ENCODE measurements around the gene PPL. TPM values are rescaled to one million over a fixed set of nuclear protein-coding genes. Genes with fewer than 3 reads are reported as not detected.

Gene PPL
- total RNA-seq, 2 experiments from 2014 or later, result 0.09 TPM; not detected in 1

- no peaks in the 10 kb centered on the region for H3K4me1 Mint-ChIP-seq
- CTCF ChIA-PET, result no interaction called here
- no peak overlapping the region for H3K4me3 Mint-ChIP-seq
- no peaks in the 10 kb centered on the region for H3K36me3 Mint-ChIP-seq
- no peak for ATAC-seq
- no peaks in the 10 kb centered on the region for H3K9me3 Mint-ChIP-seq (ENCODE audit: low read depth)
- peaks cover 9% of the 10 kb centered on the region for H3K27me3 Mint-ChIP-seq
- DNase-seq, result no peak
- no peak overlapping the region for H3K27ac Mint-ChIP-seq
Observed at GRCh38 chr16:4949986-4950385, 13.0 kb upstream of the PPL start.

DNA sequence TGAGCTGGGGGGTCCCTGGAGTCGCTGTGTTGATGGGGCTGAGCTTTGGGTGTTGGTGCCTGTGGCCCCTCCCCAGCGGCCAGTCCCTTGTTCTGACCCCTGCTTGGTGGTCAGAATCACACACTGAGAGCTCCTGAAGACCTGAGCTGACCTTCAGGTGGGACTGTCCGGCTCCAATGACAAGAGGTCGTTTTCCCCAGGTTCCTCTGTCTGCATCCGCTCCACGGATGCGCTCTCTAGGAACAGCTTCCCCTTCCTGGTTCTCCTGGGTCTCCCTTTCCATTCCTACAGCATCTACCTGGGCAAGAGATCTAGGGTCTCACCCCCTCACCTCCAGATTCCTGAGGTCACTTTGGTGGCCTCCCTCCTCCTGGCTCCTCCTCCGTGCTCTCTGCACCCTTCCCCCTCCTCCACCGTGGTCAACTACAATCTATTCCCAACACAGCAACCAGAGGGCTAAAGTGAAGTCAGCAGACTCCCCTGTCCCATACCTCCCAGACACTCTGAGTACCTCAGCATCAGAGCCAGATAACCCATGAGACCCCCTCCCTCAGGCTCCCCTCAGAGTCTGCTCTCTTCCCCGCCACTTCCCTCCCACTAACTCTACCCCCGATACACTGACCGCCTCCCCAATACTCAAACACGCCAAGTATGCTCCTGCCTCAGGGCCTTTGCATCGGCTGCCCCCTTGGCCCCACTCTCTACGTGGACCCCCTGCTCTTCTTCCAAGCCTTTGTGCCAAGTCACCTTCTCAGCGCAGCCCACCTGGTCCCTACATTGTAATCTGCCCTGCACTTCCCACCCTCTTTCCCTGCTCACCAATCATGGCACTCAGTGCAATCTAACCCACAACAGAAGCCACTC, 12.2 kb upstream of the PPL start:
- Mint-ChIP-seq H3K27me3 (peaks cover 10% of the 10 kb centered on the region), H3K27ac (no peak overlapping the region), H3K36me3 (no peaks in the 10 kb centered on the region), H3K4me1 (no peaks in the 10 kb centered on the region), H3K9me3 (ENCODE audit: low read depth) (no peaks in the 10 kb centered on the region), H3K4me3 (no peak overlapping the region)
- DNase-seq, result no peak
- no peak for ATAC-seq
- CTCF ChIA-PET, result no interaction called here

GRCh38 chr16:4947722-4948503, 11.0 kb upstream of the PPL start:
- H3K4me3 Mint-ChIP-seq, result no peak overlapping the region
- ATAC-seq (no peak), DNase-seq (no peak)
- peaks cover 5% of the 10 kb centered on the region for H3K27me3 Mint-ChIP-seq
- H3K27ac Mint-ChIP-seq, result no peak overlapping the region
- no peaks in the 10 kb centered on the region for H3K9me3 Mint-ChIP-seq (ENCODE audit: low read depth)
- no peaks in the 10 kb centered on the region for H3K4me1 Mint-ChIP-seq
- CTCF ChIA-PET, result interaction anchor here (0.6 kb wide), 1 partner anchor 297 kb away, joined by 3 read pairs; no protein-coding TSS in a partner anchor
- H3K36me3 Mint-ChIP-seq, result no peaks in the 10 kb centered on the region

DNA sequence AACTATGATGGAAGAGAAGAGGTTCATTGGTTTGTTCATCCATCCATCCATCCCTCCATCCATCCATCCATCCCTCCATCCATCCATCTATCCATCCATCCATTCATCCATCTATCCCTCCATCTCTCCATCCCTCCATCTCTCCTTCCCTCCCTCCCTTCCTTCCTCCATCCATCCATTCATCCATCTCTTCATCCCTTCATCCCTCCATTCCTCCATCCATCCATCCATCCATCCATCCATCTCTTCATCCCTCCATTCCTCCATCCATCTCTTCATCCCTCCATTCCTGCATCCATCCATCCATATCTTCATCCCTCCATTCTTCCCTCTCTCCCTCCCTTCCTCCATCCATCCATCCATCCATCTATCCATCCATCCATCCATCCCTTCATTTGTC, 10.0 kb upstream of the PPL start:
- DNase-seq, result no peak
- ATAC-seq, result no peak
- no peaks in the 10 kb centered on the region for H3K36me3 Mint-ChIP-seq
- peaks cover 5% of the 10 kb centered on the region for H3K27me3 Mint-ChIP-seq
- CTCF ChIA-PET, result interaction anchor here (0.6 kb wide), 1 partner anchor 296 kb away, joined by 3 read pairs; no protein-coding TSS in a partner anchor
- no peaks in the 10 kb centered on the region for H3K9me3 Mint-ChIP-seq (ENCODE audit: low read depth)
- no peak overlapping the region for H3K4me3 Mint-ChIP-seq
- no peak overlapping the region for H3K27ac Mint-ChIP-seq
- H3K4me1 Mint-ChIP-seq, result no peaks in the 10 kb centered on the region

DNA sequence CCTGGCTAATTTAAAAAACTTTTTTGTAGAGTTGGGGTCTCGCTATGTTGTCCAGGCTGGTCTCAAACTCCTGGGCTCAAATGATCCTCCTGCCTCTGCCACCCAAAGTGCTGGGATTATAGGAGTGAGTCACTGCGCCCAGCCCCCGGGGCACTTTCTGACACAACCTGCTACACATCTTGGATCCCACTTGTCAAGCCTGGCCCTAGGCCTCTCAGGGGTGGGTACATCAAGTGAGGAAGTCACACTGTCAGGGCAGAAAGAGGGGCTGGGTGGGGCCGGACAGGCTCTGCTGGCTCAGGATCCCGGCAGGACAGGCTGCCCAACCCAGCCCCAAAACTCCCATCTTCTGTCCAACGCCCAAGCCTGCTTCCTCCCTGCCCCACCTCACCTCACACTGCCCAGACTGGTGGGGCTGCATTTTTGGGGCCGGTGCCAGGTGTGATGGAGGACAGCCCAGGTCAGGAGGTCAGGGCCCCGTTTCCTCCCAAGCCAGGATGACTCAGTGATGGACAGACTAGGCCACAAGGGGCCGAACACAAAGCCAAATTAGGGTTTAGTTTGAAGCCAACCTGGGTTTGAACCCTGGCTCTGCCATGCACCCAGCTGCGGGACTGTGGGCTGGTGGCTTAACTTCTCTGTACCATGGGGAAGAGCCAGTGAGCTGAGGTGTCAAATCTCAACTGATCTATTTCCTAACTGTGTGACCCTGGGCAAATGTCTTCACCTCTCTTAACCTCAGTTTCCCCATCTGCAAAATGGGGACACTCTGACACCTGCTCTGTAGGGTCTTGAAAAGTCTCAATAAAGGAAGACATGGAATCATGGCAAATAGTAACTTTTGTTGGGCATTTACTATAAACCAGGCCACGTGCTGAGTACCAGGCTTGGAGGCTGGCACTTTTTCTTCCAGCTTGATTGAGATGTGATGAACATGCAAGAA, 8.9 kb upstream of the PPL start:
- H3K4me3 Mint-ChIP-seq, result no peak overlapping the region
- no peaks in the 10 kb centered on the region for H3K36me3 Mint-ChIP-seq
- H3K9me3 Mint-ChIP-seq (ENCODE audit: low read depth), result no peaks in the 10 kb centered on the region
- H3K4me1 Mint-ChIP-seq, result no peaks in the 10 kb centered on the region
- H3K27me3 Mint-ChIP-seq, result peaks cover 5% of the 10 kb centered on the region
- no peak for ATAC-seq
- CTCF ChIA-PET, result no interaction called here
- no peak for DNase-seq
- H3K27ac Mint-ChIP-seq, result no peak overlapping the region

GRCh38 chr16:4944333-4945281, 7.7 kb upstream of the PPL start:
- peaks cover 5% of the 10 kb centered on the region for H3K27me3 Mint-ChIP-seq
- no peaks in the 10 kb centered on the region for H3K9me3 Mint-ChIP-seq (ENCODE audit: low read depth)
- H3K27ac Mint-ChIP-seq, result no peak overlapping the region
- CTCF ChIA-PET, result no interaction called here
- no peak for ATAC-seq
- no peak for DNase-seq
- no peaks in the 10 kb centered on the region for H3K4me1 Mint-ChIP-seq
- no peaks in the 10 kb centered on the region for H3K36me3 Mint-ChIP-seq
- no peak overlapping the region for H3K4me3 Mint-ChIP-seq

GRCh38 chr16:4942481-4942880, 5.5 kb upstream of the PPL start:
- peaks cover 20% of the 10 kb centered on the region for H3K27me3 Mint-ChIP-seq
- H3K9me3 Mint-ChIP-seq (ENCODE audit: low read depth), result no peaks in the 10 kb centered on the region
- no peaks in the 10 kb centered on the region for H3K36me3 Mint-ChIP-seq
- no peak for DNase-seq
- no peak overlapping the region for H3K27ac Mint-ChIP-seq
- CTCF ChIA-PET, result no interaction called here
- H3K4me1 Mint-ChIP-seq, result peaks cover 1% of the 10 kb centered on the region
- H3K4me3 Mint-ChIP-seq, result no peak overlapping the region
- no peak for ATAC-seq

DNA sequence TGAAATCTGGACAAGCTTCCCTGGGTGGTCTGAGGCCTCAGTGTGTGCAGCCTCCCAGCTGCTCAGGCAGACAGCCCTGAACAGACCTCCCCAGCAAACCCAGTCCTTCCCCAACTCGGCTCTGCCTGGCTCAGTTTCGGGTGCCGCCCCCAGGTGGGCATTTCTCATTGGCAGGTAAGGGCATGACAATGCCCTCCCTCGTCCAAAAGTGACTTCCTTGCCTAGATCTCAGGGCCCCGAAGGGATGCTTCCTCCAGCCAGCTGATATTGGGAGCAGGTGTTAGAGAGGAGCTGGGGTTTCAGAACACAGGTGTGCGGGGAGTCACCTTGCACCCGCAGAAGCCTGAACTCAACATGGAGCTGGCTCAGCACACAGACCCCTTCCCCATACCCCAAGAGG, 3.8 kb upstream of the PPL start:
- DNase-seq (no peak), ATAC-seq (no peak)
- Mint-ChIP-seq H3K9me3 (ENCODE audit: low read depth) (no peaks in the 10 kb centered on the region), H3K27ac (no peak overlapping the region), H3K36me3 (no peaks in the 10 kb centered on the region), H3K4me3 (no peak overlapping the region), H3K27me3 (peaks cover 32% of the 10 kb centered on the region), H3K4me1 (peaks cover 1% of the 10 kb centered on the region)
- CTCF ChIA-PET, result no interaction called here

- no peaks in the 10 kb centered on the region for H3K36me3 Mint-ChIP-seq
Observed at GRCh38 chr16:4938683-4939030, 1.7 kb upstream of the PPL start.

GRCh38 chr16:4937782-4938682, 1.1 kb upstream of the PPL start:
- H3K36me3 Mint-ChIP-seq, result no peaks in the 10 kb centered on the region
- H3K27me3 Mint-ChIP-seq, result peaks cover 38% of the 10 kb centered on the region
- ATAC-seq, result no peak
- H3K4me1 Mint-ChIP-seq, result peaks cover 1% of the 10 kb centered on the region
- CTCF ChIA-PET, result interaction anchor here (0.6 kb wide), 1 partner anchor 655 kb away, joined by 3 read pairs; no protein-coding TSS in a partner anchor
- no peaks in the 10 kb centered on the region for H3K9me3 Mint-ChIP-seq (ENCODE audit: low read depth)
- no peak for DNase-seq
- H3K4me3 Mint-ChIP-seq, result peak overlapping the region; percentile 32
- no peak overlapping the region for H3K27ac Mint-ChIP-seq

More at GRCh38 chr16:4938683-4939030, 1.7 kb upstream of the PPL start:
- peaks cover 1% of the 10 kb centered on the region for H3K4me1 Mint-ChIP-seq
- no peak overlapping the region for H3K4me3 Mint-ChIP-seq
- H3K27ac Mint-ChIP-seq, result no peak overlapping the region
- DNase-seq (no peak), ATAC-seq (no peak)
- peaks cover 38% of the 10 kb centered on the region for H3K27me3 Mint-ChIP-seq
- CTCF ChIA-PET, result no interaction called here
- H3K9me3 Mint-ChIP-seq (ENCODE audit: low read depth), result no peaks in the 10 kb centered on the region

DNA sequence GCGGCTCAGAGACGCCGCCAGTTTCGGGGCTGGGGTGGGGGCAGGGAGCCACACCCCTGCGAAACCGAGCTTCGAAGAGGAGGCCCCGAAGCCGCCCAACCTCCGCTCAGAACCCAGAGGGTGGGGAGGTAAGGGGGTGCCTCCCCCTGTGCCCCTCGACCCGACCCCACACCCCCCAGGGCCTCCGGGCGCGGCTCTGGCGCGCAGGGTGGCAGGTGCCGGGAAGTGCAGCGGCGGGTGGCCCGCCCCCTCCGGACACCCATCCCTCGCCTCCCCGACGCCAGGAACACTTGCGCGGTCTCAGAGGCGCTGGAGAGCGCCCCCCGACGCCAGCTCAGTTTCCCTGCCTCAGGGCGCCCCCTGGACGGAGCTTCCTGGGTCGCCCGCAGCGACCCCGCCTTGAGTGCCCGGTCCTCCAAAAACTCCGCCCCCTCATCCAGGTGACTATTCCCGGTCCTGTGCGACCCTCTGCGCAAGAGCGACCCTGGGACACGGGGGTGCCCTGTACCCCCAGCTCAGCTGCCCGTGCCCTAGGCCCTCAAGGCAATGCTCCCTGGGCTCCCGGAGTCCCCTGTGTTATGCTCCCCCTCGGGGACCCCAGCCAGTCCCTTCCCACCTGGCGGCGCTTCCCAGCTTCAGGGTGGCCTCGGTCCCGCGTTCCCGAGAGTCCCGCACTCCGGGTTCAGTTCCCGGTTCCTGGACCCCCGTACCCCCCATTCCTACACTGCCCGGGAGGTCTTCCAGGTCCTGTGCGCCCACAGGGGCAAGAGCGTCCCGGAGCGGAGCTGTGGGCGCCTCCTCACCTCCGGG, 562 bp downstream of the PPL start:
- ATAC-seq (peak; percentile 56), DNase-seq (no peak)
- no peak overlapping the region for H3K27ac Mint-ChIP-seq
- peaks cover 1% of the 10 kb centered on the region for H3K4me1 Mint-ChIP-seq
- H3K36me3 Mint-ChIP-seq, result no peaks in the 10 kb centered on the region
- peak overlapping the region; percentile 38 for H3K4me3 Mint-ChIP-seq
- no peaks in the 10 kb centered on the region for H3K9me3 Mint-ChIP-seq (ENCODE audit: low read depth)
- H3K27me3 Mint-ChIP-seq, result peaks cover 38% of the 10 kb centered on the region
- CTCF ChIA-PET, result interaction anchor here (1.4 kb wide), 1 partner anchor 17 kb away, joined by 3 read pairs; no protein-coding TSS in a partner anchor

Measured in activated CD8-positive, alpha-beta memory T cell treated with anti-CD3 and anti-CD28 coated beads, Interleukin-2, amount 10 ng/mL, durations not matched to agents 7 days and 5 days (primary cell).